NCI-H2171 (cell line): ENCODE data around the gene RNU6-9.
A peak's percentile ranks its signal among the peaks of the same experiment; 100 is the strongest.
"Not testable (repeated sequence)": the region's sequence is repeated elsewhere in the genome, so short reads cannot be mapped to it uniquely, and the experiment has no call there.

Experiments
- DNase-seq: peaks from one replicate; lab custom pipeline; 2025; lab: John Stamatoyannopoulos, UW

RNU6-9 gene

GRCh38 chr19:878751-879561 lies 14.3 kb upstream of the RNU6-9 start:
- not testable (repeated sequence) for DNase-seq

DNA sequence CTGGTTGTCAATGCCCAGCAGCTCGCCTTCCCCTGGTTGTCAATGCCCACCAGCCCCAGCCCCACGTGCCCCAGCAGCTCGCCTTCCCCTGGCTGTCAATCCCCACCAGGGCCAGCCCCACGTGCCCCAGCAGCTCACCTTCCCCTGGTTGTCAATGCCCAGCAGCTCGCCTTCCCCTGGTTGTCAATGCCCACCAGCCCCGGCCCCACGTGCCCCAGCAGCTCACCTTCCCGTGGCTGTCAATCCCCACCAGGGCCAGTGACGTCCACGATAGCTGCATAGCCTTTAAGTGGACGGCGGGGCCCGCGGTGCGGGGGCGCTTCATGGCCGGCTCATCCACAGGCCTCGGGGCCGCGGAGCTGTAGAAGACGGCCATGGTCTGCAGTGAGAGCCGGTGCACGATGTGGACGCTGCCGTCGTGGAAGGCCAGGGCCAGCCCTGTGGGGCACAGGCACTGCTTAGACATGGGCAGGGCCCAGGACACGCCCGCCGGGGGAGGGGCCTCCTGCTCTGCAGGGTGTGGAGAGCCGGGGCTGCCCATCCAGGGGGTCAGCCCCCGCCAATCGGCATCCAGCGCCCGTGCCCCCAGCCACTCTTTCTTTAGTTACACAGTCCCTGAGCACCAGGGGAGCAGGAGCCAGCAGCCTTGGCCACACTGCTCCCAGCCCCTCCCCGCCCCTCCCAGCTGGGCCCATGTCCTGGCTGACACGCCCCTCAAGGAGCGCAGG lies 13.4 kb upstream of the RNU6-9 start:
- DNase-seq = no peak

DNA sequence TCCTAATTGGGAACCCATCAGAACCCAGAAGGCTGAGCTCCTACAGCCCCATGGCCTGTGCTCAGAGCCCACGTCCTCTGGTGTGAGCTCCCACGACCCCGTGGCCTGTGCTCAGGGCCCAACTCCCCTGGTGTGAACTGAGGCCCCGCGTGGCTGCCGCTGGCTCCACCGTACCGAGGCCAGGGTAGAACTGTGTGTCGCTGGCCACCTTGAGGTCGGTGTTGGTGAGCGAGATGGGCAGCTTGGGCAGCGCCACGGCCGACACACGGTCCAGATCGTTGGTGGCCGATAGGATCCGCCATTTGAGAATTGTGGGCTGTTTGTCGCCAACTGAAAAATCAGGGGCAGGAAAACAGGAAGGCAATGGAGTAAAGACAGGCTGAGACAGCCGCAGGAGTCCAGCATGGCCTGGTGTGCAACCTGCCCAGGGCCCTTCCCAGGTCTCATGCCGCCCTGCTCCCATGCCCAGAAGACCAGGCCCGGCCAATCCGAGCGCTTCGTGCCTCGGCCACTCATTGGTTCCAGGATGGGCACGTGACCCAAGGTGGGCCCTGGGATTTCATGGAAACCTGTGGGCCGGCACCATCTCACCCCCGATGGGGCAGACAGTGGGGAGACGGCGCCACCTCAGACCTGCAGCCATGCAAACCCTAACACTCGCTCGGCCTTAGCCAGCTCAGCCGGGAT lies 11.8 kb upstream of the RNU6-9 start:
- DNase-seq = no peak

- DNase-seq = no peak
Measured at GRCh38 chr19:882871-883497, 10.3 kb upstream of the RNU6-9 start.

DNA sequence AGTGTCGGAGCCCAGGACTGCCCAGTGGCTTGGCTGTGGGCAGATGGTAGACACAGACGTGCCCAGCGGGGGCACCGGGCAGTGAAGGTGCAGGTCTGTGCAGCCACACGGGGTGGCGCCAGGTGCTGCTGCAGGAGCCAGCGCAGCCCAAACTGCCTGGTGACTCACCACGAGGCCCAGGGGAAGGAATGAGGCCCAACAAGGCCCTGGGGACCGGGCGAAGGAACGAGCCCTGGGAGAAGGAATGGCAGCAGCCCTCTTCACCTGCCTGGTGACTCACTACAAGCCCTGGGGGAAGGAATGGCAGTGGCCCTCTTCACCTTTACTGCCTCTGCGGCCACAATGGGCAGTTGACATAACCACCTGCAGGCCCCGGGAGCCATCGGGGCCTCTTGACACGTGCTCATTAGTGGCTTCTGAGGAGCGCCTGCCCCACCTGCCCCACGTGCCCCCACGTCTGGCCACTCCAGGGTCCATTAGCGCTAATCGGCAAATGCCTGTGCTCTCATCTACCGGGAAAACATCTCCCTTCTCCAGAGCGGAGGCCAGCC lies 9.5 kb upstream of the RNU6-9 start:
- DNase-seq = peak; percentile 31

DNA sequence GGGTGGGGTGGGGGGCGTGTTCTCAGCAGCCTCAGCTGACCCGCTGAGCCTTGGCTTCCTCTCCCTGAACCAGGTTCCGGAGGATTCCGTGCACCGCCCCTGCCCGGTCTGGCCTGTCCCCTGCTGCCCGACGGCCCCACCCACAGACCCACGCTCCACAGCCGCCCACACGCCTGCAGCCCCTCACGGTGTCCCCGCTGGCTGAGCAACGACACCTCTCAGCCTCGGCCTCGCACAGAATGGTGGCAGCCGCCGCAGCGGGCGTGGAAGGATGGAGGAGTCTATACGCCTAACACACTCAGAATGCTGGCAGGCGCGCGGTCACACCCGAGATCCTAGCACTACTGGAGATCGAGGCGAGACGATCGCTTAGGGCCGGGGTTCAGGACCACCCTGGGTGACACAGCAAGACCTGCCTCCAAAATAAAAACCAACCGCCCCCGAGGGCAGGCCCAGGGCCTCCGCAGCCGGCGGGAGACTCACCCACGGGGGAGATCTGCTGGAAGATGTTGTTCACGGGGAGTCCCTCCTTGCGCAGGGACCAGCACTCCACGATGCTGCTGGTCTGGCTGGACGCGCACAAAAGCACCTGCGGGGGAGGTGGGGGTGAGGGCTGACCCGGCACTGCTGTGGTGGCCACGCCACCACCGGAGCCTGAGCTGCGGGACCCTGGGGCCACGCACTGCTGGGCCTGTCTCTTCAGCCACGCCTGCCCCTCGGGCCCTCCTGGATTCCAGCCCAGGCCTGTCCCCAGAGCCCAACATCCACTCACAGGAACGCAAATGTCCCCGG lies 8.7 kb upstream of the RNU6-9 start:
- DNase-seq = no peak

GRCh38 chr19:885536-886224 lies 7.6 kb upstream of the RNU6-9 start:
- DNase-seq = no peak

GRCh38 chr19:887072-887471 lies 6.2 kb upstream of the RNU6-9 start:
- DNase-seq = no peak

GRCh38 chr19:887599-887998 lies 5.7 kb upstream of the RNU6-9 start:
- DNase-seq = no peak

- no peak for DNase-seq
Measured at GRCh38 chr19:888581-889385, 4.5 kb upstream of the RNU6-9 start.

DNA sequence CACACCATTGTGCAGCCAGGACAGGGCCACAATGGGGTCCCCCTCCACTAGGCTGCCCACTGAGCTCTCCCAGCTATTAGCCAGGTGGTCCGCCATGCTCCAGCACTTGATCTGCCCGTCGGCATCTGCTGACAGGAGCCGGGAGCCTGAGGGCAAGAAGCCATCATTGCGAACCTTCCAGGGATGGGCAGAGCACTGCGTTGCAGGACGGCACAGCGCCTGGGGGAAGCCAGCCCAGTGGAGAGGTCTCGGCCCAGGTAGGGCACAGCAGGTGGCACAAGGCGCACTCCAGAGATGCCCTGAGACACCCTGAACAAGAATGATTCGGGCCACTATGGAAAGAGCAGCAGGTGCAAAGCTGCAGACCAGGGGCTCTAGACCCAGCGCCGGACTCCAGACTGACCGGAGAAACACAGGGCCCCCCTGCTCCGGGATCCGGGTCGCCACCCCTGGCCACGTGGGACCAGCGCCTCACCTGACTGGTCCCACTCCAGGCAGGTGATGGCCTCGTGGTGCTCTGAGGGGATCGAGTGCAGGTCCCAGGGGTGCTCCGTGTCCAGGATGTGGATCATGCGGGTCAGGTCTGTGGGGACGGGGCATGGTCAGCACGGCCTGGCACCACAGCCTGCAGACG lies 3.5 kb upstream of the RNU6-9 start:
- no peak for DNase-seq

DNA sequence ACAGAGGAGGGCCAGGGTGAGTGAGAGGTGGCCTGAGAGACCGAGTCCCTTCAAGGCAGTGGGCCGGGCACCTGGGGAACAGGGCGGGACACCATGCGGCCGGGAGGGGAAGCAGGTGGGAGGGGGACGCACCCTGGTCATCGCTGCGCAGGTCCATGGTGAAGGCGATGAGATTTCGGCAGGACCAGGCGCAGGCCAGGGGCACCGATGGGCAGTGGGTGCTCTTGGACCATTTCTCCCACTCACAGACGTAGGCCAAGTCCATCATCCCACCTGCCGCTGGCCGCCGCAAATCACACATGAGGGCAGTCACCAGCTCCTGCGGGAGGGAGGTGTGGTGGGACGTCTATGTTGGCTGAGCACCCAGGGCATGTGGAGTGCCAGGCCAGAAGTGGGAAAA lies 2.5 kb upstream of the RNU6-9 start:
- DNase-seq = no peak

DNA sequence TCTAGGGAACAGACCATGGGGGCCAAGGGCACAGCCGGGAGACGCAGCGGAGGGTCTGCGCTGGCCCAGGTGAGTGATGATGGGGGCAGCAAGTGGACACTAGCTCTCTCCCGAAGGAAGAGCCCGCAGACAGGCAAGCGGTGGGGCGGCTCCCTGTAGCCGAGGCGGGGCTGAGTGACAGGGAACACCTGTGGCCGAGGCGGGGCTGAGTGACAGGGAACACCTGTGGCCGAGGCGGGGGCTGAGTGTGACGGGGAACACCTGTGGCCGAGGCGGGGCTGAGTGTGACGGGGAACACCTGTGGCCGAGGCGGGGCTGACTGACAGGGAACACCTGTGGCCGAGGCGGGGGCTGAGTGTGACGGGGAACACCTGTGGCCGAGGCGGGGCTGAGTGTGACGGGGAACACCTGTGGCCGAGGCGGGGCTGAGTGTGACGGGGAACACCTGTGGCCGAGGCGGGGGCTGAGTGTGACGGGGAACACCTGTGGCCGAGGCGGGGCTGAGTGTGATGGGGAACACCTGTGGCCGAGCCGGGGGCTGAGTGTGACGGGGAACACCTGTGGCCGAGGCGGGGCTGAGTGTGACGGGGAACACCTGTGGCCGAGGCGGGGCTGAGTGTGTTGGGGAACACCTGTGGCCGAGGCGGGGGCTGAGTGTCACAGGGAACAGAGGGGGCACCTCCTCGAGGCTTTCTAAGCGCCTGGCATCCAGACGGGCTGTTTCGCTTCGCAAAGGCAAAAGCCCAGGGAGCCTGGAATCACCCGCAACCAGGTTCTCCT lies 1.7 kb upstream of the RNU6-9 start:
- DNase-seq = not testable (repeated sequence)

DNA sequence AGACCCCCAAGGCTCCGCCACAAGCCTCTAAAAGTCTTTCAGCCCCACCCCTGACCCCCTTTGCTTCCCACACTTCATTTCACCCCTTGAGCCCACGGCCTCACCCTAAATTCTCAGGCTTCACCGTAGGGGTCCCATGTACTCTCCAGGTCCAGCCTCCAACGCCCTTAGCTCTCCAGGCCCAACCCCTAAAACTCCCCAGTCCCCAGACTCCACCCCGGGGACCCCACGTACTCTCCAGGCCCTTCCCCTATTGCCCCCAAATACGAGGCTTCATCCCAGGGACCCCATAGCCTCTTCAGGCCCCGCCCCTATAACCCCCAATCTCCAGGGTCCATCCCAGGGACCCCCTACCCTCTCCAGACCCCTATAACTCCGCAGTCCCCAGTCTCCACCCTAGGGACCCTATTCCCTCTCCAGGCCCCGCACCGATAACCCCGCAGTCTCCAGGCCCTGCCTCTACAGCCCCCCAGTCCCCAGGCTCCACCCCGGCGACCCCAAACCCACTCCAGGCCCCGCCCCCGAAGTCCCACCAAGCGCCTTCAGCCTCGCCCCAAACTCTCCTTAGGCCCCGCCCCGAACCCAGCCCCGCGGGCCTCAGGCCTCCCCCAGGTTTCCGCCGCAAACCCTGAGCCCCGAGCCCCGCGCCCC lies 916 bp upstream of the RNU6-9 start:
- no peak for DNase-seq

- no peak for DNase-seq
Measured at GRCh38 chr19:896434-896833, 3.1 kb downstream of the RNU6-9 start.

GRCh38 chr19:896999-897398 lies 3.7 kb downstream of the RNU6-9 start:
- DNase-seq = no peak

- no peak for DNase-seq
Measured at GRCh38 chr19:897442-898039, 4.3 kb downstream of the RNU6-9 start.

DNA sequence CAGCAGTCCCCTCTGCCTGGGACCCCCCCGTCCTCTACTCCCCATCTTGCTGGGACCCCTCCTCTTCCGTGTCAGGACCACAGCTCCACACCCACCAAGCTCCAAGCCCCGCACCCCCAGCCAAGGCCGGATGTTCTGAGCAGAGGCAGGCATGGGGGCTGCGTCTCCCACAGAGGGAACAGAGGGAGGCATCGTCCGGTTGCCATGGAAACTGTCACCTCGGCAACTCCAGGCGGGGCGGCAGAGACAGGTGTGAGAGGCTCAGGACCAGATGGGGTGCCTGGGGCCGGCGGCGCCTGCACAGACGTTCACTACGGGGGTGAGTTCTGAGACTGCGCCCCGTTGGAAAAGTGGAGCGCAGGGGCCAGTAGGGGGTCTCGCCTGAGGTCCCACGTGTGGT lies 5.4 kb downstream of the RNU6-9 start:
- peak; percentile 96 for DNase-seq
